Prostate gland (tissue), 2 donors: ENCODE data around the gene HPN.

ENCODE experiments used
- CTCF ChIP-seq, 4 experiments: fragments of 200-600 bp in 2 of 4; fragments of 450-650 bp in 2 of 4; sonication (generic) in 2 of 4; IDR thresholded peaks; 1 replicate in 3 of 4; 2 replicates in 1 of 4; pipeline ENCODE4 v1.5.1; 2016 to 2019; ENCODE audit warnings: antibody characterized with exemption in 4 of 4, mild to moderate bottlenecking in 2 of 4, moderate library complexity in 2 of 4
- POLR2A ChIP-seq: fragments of 450-650 bp; IDR thresholded peaks from one replicate; pipeline ENCODE4 v1.6.1; 2016; ENCODE audit warnings: antibody characterized with exemption, mild to moderate bottlenecking

- TF ChIP-seq POLR2A (no peak), CTCF (IDR thresholded peaks at IDR 0.05) (no peak)
These were observed 15.1 kb downstream of the HPN start for GRCh38 chr19:35056513-35057063.
